HG03442 (cell line): ENCODE results near the gene MTMR3.
"Not testable (repeated sequence)": the region's sequence is repeated elsewhere in the genome, so short reads cannot be mapped to it uniquely, and the experiment has no call there.

ENCODE experiments used
- ATAC-seq: cut with Tn5 transposase; IDR thresholded peaks from one replicate; pipeline ENCODE4 v1.9.1; 2021; ENCODE audit warnings: mild to moderate bottlenecking, moderate library complexity; ENCODE audit not compliant: unreplicated experiment

MTMR3 gene

GRCh38 chr22:29883045-29883774, at the start of gene MTMR3:
Gene MTMR3, plus strand, starts transcription at chr22:29883174. Its CDS starts 87,886 bp downstream, at chr22:29971060.
- ATAC-seq, result peak; percentile 60

DNA sequence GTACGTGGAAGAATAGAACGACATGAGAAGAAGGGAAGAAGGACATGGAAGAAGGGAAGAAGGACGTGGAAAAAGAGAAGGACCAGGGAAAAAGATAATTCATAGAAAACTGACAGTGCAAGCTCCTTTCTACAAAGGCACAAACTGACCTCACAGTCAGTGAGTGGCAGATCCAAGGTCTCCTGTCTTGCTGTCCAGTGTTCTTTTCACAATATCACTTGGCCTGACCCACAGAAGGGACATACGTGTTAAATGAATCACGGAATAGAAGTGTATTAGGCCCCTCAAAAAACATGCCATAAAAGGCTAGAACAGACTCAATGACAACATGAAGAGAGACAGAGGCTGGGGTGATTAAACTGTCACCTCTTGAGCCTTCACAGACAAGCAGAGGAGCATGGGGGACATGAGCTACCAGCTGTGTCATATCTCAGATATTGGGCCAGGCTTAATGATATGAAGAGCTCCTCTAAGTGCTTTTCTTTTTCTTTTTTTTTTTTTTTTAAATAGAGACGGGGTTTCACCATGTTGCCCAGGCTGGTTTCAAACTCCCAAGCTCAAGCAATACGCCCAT, 49.5 kb upstream of the MTMR3 start:
- no peak for ATAC-seq

GRCh38 chr22:29834046-29834445, 48.9 kb upstream of the MTMR3 start:
- no peak for ATAC-seq

GRCh38 chr22:29836791-29837370, 46.1 kb upstream of the MTMR3 start:
- not testable (repeated sequence) for ATAC-seq

GRCh38 chr22:29837741-29838598, 45.0 kb upstream of the MTMR3 start, which contains the start of gene ASCC2:
Gene ASCC2, minus strand, starts transcription at chr22:29838274. Its CDS starts 5,949 bp downstream, at chr22:29832325.
- peak; percentile 94 for ATAC-seq

DNA sequence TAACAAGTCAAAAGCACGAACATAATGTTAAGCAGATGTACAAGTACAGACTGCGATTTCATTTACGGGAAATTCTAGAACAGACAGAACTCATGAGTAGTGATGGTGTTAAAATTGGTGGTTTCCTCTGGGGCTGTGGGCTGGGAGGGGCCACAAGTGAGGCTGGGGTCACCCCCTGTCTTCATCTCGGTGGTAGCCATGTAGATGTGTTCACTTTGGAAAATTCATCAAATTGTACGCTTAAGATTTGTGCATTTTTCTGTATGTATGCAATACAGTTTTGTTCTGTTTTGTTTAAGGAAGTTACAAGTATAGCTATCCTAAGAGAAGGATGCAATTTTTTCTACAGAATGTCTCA, 44.4 kb upstream of the MTMR3 start:
- no peak for ATAC-seq

DNA sequence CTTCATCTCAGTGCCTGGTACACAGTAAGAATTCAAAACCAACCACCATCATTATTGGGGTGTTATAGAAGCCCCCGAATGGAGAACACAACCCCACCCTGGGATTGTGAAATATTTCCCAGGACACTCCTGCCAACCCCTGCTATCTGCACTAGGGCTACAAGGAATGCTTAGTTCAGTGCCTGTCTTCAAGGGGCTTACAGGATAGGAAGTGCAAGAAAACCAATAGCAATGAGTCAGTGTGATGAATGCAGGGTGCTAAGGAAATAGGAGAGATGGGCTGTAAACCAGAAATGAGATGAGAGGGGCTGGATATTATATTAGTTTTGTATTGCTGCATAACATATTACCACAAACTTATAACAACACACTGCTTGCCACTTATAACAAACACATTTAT, 43.9 kb upstream of the MTMR3 start:
- no peak for ATAC-seq

DNA sequence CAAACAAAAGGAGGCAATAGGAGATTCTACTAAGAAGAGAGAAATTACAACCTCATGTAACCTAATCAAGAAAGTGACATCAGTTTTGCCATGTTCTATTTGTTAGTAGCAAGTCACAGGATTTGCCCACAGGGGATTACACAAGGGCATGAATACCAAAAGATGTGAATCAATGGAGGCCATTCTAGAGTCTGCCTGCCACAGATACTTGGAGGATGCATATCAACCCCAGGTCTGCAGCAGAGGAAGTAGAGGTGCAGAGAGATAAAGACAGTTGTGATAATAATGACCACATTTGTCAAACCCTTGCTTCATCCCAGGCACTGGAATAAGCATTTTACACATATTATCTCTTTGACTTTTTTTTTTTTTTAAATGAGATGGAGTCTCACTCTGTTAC, 42.5 kb upstream of the MTMR3 start:
- ATAC-seq, result no peak

GRCh38 chr22:29842172-29842571, 40.8 kb upstream of the MTMR3 start:
- ATAC-seq, result no peak

- no peak for ATAC-seq
These were observed 40.2 kb upstream of the MTMR3 start for GRCh38 chr22:29842740-29843139.

DNA sequence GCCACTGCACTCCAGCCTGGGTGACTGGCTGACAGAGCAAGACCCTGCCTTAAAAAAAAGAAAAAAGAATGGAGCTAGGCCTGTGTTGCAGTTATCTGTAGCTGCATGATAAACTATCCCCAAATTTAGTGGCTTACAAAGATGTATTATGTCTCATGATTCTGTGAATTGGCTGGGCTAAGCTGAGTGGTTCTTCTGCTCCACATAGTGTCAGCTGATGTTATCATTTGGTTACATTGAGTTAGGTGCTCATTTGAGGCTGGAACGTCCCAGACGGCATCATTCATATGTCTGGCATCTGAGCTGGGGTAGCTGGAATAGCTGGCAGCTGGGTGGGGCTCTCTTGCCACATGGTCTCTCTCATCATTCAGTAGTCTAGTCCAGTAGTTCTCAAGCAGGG, 36.7 kb upstream of the MTMR3 start:
- no peak for ATAC-seq

DNA sequence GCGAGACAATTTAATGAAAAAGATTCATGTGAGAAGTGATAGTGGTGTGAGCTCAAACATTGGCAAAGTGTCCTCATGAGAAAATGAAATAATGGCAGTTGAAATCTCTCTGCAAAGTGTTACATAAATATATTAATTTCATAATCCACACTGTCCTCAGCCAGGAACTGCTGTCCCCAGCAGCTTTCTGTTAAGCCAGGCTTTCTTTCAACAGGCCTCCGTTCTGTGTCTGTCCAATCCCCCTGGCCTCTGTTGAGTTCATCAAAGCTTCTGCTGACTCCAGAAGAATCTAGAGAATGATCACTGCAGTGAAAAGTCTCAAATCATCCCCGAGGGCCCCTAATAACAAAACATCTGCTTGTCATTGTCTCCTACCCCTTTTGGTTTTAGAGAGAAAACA, 34.9 kb upstream of the MTMR3 start:
- no peak for ATAC-seq

GRCh38 chr22:29854432-29854831, 28.5 kb upstream of the MTMR3 start:
- ATAC-seq, result no peak

DNA sequence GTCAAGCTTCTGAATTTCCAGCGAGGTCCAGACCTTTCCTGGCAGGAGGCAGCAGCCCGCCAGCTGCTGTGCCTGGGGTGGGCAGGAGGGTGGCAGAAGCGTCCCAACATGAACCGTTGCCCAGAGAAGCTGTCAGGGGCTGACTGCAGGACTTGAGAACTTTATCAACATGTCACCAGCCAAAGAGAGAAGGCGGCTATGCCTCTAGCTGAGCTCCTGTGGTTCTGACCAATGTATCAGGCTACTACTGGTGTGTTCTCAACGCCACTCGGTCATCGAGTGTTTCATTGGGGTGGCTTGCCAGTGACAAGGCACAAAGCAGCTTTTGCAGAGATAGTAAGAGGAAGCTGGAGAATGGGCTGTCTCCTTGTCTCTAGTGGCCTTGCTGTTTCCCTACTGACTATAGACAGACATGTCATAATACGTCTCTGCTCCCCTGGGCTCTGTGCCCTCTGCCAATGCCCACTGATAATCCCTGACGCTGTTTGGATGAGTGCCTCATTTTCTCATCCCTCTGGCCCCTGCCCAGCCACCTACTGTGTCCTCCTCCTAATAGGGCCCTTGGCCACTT, 27.3 kb upstream of the MTMR3 start:
- ATAC-seq, result no peak

GRCh38 chr22:29856496-29856895, 26.5 kb upstream of the MTMR3 start:
- ATAC-seq, result no peak

- not testable (repeated sequence) for ATAC-seq
These were observed 23.9 kb upstream of the MTMR3 start for GRCh38 chr22:29859030-29859429.

- no peak for ATAC-seq
These were observed 22.8 kb upstream of the MTMR3 start for GRCh38 chr22:29860006-29860766.

DNA sequence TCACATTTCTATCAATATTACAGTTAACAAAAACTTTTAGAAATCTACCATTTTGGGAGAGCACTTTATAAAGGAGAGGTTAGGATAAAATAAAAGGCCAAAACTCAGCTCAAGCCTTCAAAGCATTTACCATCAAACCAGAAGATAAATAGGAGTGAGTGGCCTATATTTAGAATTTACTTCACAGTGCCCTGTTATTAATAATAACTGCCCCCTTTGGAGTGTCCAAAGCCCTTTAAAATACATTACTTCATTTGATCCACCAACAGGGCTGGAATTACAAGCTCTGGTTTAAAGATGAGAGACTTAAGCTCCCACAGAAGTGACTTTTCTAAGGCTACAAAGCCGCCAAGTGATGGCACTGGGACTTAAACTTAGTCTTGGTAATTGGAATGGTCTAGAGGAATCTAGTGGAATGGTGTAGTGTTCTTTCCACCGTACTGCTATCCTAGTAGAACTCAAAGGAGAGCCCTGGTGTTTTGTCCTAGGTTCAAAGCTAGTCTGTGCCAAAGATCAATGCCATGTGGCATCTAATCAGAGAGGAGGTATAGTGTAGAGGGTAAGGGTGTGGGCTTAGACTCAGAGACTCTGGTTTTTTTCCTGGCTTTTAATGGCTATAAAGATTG, 21.2 kb upstream of the MTMR3 start:
- ATAC-seq, result no peak

DNA sequence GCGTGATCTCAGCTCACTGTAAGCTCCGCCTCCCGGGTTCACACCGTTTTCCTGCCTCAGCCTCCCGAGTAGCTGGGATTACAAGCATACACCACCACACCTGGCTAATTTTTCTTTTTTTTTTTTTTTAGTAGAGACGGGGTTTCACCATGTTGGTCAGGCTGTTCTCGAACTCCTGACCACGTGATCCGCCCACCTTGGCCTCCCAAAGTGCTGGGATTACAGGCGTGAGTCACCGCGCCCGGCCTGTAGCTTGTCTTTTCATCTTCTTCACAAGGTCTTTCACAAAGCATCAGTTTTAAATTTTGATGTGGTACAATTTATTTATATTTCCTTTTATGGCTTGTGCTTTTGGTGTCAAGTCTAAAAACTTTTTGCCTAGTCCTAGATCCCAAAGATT, 17.4 kb upstream of the MTMR3 start:
- ATAC-seq, result not testable (repeated sequence)

DNA sequence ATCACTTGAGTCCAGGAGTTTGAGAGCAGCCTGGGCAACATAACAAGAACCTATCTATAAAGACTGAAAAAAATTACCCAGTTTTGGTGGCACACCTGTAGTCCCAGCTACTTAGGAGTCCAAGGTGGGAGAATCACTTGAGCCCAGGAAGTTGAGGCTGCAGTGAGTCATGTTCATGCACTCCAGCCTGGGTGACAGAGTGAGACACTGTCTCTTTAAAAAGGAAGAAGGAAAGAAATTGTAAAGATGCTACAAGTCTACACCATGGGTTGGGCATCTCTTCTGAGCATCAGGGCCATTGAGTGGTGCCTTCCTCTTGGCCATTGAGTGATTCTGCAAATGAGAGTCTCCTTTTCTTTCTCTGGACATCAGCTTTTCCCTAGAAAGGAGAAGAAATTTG, 15.7 kb upstream of the MTMR3 start:
- no peak for ATAC-seq
